GM23248 (cell line): ENCODE data around the gene EIF3A. TPM values are rescaled to one million over a fixed set of nuclear protein-coding genes. Genes with fewer than 3 reads are reported as not detected.
A peak's percentile ranks its signal among the peaks of the same experiment; 100 is the strongest.
"Not testable (repeated sequence)": the region's sequence is repeated elsewhere in the genome, so short reads cannot be mapped to it uniquely, and the experiment has no call there.

Experiments
- DNase-seq: peaks from one replicate; pipeline ENCODE4 v3.0.0-alpha.2; 2015
- H2AFZ ChIP-seq: fragments of 200-600 bp; sonication (generic); 2 replicates; pipeline ENCODE4 v1.6.1; 2016; ENCODE audit warnings: antibody characterized with exemption
- H3F3A ChIP-seq: fragments of 200-600 bp; sonication (generic); 2 replicates; pipeline ENCODE4 v1.6.1; 2016; ENCODE audit warnings: mild to moderate bottlenecking, antibody characterized with exemption, mixed run types; ENCODE audit not compliant: insufficient read depth
- H3K27ac ChIP-seq: fragments of 200-600 bp; sonication (generic); 2 replicates; pipeline ENCODE4 v1.5.1; 2016; ENCODE audit warnings: mild to moderate bottlenecking
- H3K27me3 ChIP-seq: fragments of 200-600 bp; sonication (generic); replicated peaks from 2 replicates; pipeline ENCODE4 v1.6.1; 2016; ENCODE audit warnings: mild to moderate bottlenecking; ENCODE audit not compliant: insufficient read depth
- H3K36me3 ChIP-seq: fragments of 200-600 bp; sonication (generic); 2 replicates; pipeline ENCODE4 v1.6.1; 2016; ENCODE audit warnings: low read depth, mild to moderate bottlenecking
- H3K4me1 ChIP-seq: fragments of 200-600 bp; sonication (generic); 2 replicates; pipeline ENCODE4 v1.6.1; 2016; ENCODE audit warnings: mild to moderate bottlenecking; ENCODE audit not compliant: insufficient read depth
- H3K4me2 ChIP-seq: fragments of 200-600 bp; sonication (generic); one replicate; pipeline ENCODE4 v1.6.1; 2016; ENCODE audit warnings: mild to moderate bottlenecking; ENCODE audit not compliant: unreplicated experiment
- H3K4me3 ChIP-seq: fragments of 200-600 bp; sonication (generic); 2 replicates; pipeline ENCODE4 v1.5.1; 2016; ENCODE audit warnings: mild to moderate bottlenecking
- H3K79me2 ChIP-seq: fragments of 200-600 bp; sonication (generic); 2 replicates; pipeline ENCODE4 v1.6.1; 2016; ENCODE audit warnings: mild to moderate bottlenecking; ENCODE audit not compliant: insufficient read depth
- H3K9ac ChIP-seq: fragments of 200-600 bp; sonication (generic); 2 replicates; pipeline ENCODE4 v1.6.1; 2016; ENCODE audit warnings: mild to moderate bottlenecking
- H3K9me2 ChIP-seq: fragments of 200-600 bp; sonication (generic); 2 replicates; pipeline ENCODE4 v1.6.1; 2016; ENCODE audit warnings: mixed run types, mild to moderate bottlenecking, moderate library complexity; ENCODE audit not compliant: insufficient read depth
- H3K9me3 ChIP-seq: fragments of 200-600 bp; sonication (generic); one replicate; pipeline ENCODE4 v1.6.1; 2017; ENCODE audit warnings: low read depth
- H4K20me1 ChIP-seq: fragments of 200-600 bp; sonication (generic); 2 replicates; pipeline ENCODE4 v1.6.0; 2016; ENCODE audit not compliant: insufficient read depth
- EZH2 ChIP-seq: fragments of 200-600 bp; sonication (generic); IDR thresholded peaks from 2 replicates; pipeline ENCODE4 v1.6.1; 2018; ENCODE audit warnings: antibody characterized with exemption, mild to moderate bottlenecking; ENCODE audit not compliant: insufficient read depth, poor library complexity, severe bottlenecking
- EZH2phosphoT487 ChIP-seq: fragments of 200-600 bp; sonication (generic); IDR thresholded peaks from 2 replicates; pipeline ENCODE4 v1.6.1; 2018; ENCODE audit warnings: antibody characterized with exemption, moderate library complexity, mild to moderate bottlenecking, low read depth; ENCODE audit not compliant: insufficient read depth
- WGBS, 2 experiments: methylation state at CpG; one replicate each; pipeline ENCODE4 v1.1.6; 2015 to 2017; ENCODE audit warnings: low lambda C conversion rate in 2 of 2, low coverage in 1 of 2; ENCODE audit errors: missing lambda C conversion rate in 2 of 2; 5-methylcytosine and 5-hydroxymethylcytosine counted together
- in situ Hi-C: fragments of 300-500 bp; cut with MboI; formaldehyde crosslinking; loops from 2 replicates; pipeline ENCODE4 v1.15.0; 2020
- polyA plus RNA-seq: library from polyadenylated mRNA; unstranded; fragments of >200 nt; fragmentation: Nextera tagmentation; extraction: Ambion mirVana; gene quantifications from 2 replicates; pipeline ENCODE4 v1.2.1, GENCODE V29; 2016
- total RNA-seq: library from RNA; depleted of rRNA; stranded (reverse); fragments of >200 nt; shearing (Covaris generic); gene quantifications from 2 replicates; pipeline ENCODE4 v1.2.3, GENCODE V29; 2014

The EIF3A gene
- total and polyA plus RNA-seq, 2 experiments from 2014 or later = 74.5 to 91.3 TPM

- H3K9me3 ChIP-seq = no peaks in the 10 kb centered on the region
- no peaks in the 10 kb centered on the region for H3K9me2 ChIP-seq
- peaks cover 44% of the 10 kb centered on the region for H3K4me1 ChIP-seq
- H3K36me3 ChIP-seq = peaks cover 44% of the 10 kb centered on the region; the same call in 1 of the 2 replicates
- H3K4me3 ChIP-seq = no peak overlapping the region
- in situ Hi-C loops = no loop called here
- H3K27me3 ChIP-seq = no peaks in the 10 kb centered on the region
- peak overlapping the region; percentile 50 for H3K27ac ChIP-seq
- peak overlapping the region; percentile 24 for H3K4me2 ChIP-seq
- H3K79me2 ChIP-seq = 0 out of 2 replicates have a peak, but pooled peaks cover 9% of the 10 kb centered on the region
- no peaks in the 10 kb centered on the region for H4K20me1 ChIP-seq
- H2AFZ ChIP-seq = no peak overlapping the region
- H3K9ac ChIP-seq = no peak overlapping the region
- peaks cover 39% of the 10 kb centered on the region for H3F3A ChIP-seq
- WGBS, 2 experiments = 91 to 92% methylated on average over 6 of the region's 6 CpGs
- DNase-seq = no peak
- TF ChIP-seq EZH2 = no peak
Observed at GRCh38 chr10:119116326-119116951, 35.8 kb upstream of the EIF3A start.

- DNase-seq = peak; percentile 47
Observed at GRCh38 chr10:119115926-119116325, 35.3 kb upstream of the EIF3A start.

DNA sequence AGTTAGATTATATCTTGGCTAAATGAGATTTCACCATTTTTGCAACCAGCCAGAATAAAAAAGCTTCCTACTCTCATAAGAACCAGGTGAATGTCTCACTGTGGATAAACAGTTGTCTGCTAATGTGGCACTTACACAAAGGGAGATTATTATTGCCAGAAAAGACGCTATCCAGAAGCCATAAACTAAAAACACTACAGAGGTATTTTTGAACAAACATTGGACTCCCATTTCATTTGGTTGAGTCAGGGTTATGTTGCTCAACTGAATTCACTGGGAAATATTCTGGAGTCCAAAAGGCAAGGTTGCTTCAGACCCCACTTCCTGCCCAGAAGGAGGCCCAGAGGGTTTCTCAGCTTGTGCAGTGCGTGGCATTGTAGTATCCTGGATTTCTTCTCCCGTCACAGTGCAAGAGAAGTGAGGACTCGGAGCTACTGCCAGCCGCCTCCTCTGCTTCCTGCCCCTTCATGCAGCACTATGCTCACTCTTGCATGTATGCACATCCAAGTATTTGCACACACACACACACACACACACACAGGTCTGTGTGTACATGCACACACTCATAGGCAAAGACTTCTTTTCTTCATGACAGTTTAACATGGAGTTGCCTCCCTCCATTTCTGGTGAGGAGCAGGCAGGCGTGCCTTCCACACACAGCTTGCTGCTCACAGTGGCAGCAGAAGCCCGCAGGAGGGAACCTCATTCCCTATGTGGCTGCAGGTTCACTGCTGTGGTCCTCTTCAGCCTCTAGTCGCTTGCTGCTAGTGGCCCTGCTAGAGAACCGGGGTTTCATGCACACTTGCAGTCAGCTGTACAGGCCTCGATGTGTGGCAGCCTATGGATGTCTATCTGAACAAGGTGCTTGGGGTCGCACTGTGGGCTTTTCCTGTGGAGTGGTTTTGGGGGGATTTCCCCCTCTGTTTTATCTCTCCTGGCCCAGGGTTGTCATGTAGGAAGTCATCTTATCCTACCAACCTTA is 33.4 kb upstream of the EIF3A start:
- peak; percentile 95 for DNase-seq
- in situ Hi-C loops = no loop called here
- H3K27ac ChIP-seq = peak overlapping the region; percentile 85
- WGBS, 2 experiments = 56 to 60% methylated on average over 10 to 11 of the region's 11 CpGs
- TF ChIP-seq EZH2 (no peak), EZH2phosphoT487 (no peak)
- H3K4me1 ChIP-seq = peaks cover 48% of the 10 kb centered on the region
- peaks cover 47% of the 10 kb centered on the region for H3F3A ChIP-seq
- H4K20me1 ChIP-seq = no peaks in the 10 kb centered on the region
- peaks cover 31% of the 10 kb centered on the region; the same call in 1 of the 2 replicates for H3K36me3 ChIP-seq
- H2AFZ ChIP-seq = no peak overlapping the region
- no peaks in the 10 kb centered on the region for H3K27me3 ChIP-seq
- peak overlapping the region; percentile 11; the same call in 1 of the 2 replicates for H3K4me3 ChIP-seq
- peak overlapping the region; percentile 64 for H3K9ac ChIP-seq
- H3K9me3 ChIP-seq = no peaks in the 10 kb centered on the region
- H3K79me2 ChIP-seq = peaks cover 23% of the 10 kb centered on the region; the same call in 1 of the 2 replicates
- H3K9me2 ChIP-seq = no peaks in the 10 kb centered on the region
- peak overlapping the region; percentile 46 for H3K4me2 ChIP-seq

More at GRCh38 chr10:119115926-119116325, 35.3 kb upstream of the EIF3A start:
- peak overlapping the region; percentile 50 for H3K27ac ChIP-seq
- H3K4me3 ChIP-seq = no peak overlapping the region
- peaks cover 43% of the 10 kb centered on the region for H3F3A ChIP-seq
- WGBS, 2 experiments = 43 to 44% methylated on average over 9 of the region's 9 CpGs
- peaks cover 48% of the 10 kb centered on the region for H3K4me1 ChIP-seq
- peaks cover 10% of the 10 kb centered on the region; the same call in 1 of the 2 replicates for H3K79me2 ChIP-seq
- TF ChIP-seq EZH2 = no peak
- no peak for TF ChIP-seq EZH2phosphoT487
- no peaks in the 10 kb centered on the region for H3K9me2 ChIP-seq
- peaks cover 44% of the 10 kb centered on the region; the same call in 1 of the 2 replicates for H3K36me3 ChIP-seq
- no peaks in the 10 kb centered on the region for H3K27me3 ChIP-seq
- H3K9me3 ChIP-seq = no peaks in the 10 kb centered on the region
- in situ Hi-C loops = no loop called here
- H4K20me1 ChIP-seq = no peaks in the 10 kb centered on the region
- peak overlapping the region; percentile 24 for H3K4me2 ChIP-seq
- no peak overlapping the region for H3K9ac ChIP-seq
- no peak overlapping the region for H2AFZ ChIP-seq

GRCh38 chr10:119112056-119112455 is 31.4 kb upstream of the EIF3A start:
- in situ Hi-C loops = no loop called here
- Histone ChIP-seq H3K9me3 (no peaks in the 10 kb centered on the region), H4K20me1 (no peaks in the 10 kb centered on the region), H3K27ac (peak overlapping the region; percentile 85), H3K36me3 (peaks cover 30% of the 10 kb centered on the region; the same call in 1 of the 2 replicates), H3K9ac (peak overlapping the region; percentile 58), H3K27me3 (no peaks in the 10 kb centered on the region), H3K4me2 (peak overlapping the region; percentile 68), H3K9me2 (no peaks in the 10 kb centered on the region), H3F3A (peaks cover 47% of the 10 kb centered on the region), H3K4me3 (peak overlapping the region; percentile 23; the same call in 1 of the 2 replicates), H3K4me1 (peaks cover 48% of the 10 kb centered on the region), H3K79me2 (peaks cover 34% of the 10 kb centered on the region), H2AFZ (no peak overlapping the region)
- no peak for TF ChIP-seq EZH2
- TF ChIP-seq EZH2phosphoT487 = no peak
- 31 to 38% methylated on average over 4 of the region's 4 CpGs for WGBS, 2 experiments
- DNase-seq = peak; percentile 87

- H4K20me1 ChIP-seq, H3K9ac ChIP-seq, in situ Hi-C loops, DNase-seq, H3K27ac ChIP-seq, H3K27me3 ChIP-seq, H3K9me2 ChIP-seq, H2AFZ ChIP-seq, H3K4me3 ChIP-seq, H3K4me2 ChIP-seq, H3K9me3 ChIP-seq: not testable (repeated sequence)
- Histone ChIP-seq H3K79me2 (peaks cover 50% of the 10 kb centered on the region), H3K4me1 (peaks cover 30% of the 10 kb centered on the region), H3F3A (peaks cover 25% of the 10 kb centered on the region), H3K36me3 (peaks cover 20% of the 10 kb centered on the region; the same call in 1 of the 2 replicates)
- 98 to 100% methylated on average over 2 of the region's 2 CpGs for WGBS, 2 experiments
Observed at GRCh38 chr10:119107771-119108170, 27.2 kb upstream of the EIF3A start.

- H3K27ac ChIP-seq, H3K9me2 ChIP-seq, H3K4me2 ChIP-seq, DNase-seq, H3K9ac ChIP-seq, H2AFZ ChIP-seq, H3K4me3 ChIP-seq, in situ Hi-C loops, H3K9me3 ChIP-seq, H4K20me1 ChIP-seq, H3K27me3 ChIP-seq: not testable (repeated sequence)
- Histone ChIP-seq H3K79me2 (peaks cover 50% of the 10 kb centered on the region), H3F3A (peaks cover 18% of the 10 kb centered on the region), H3K4me1 (peaks cover 23% of the 10 kb centered on the region), H3K36me3 (peaks cover 17% of the 10 kb centered on the region; the same call in 1 of the 2 replicates)
- 94 to 100% methylated on average over 6 of the region's 6 CpGs for WGBS, 2 experiments
Observed at GRCh38 chr10:119107106-119107505, 26.5 kb upstream of the EIF3A start.
